ENCODE measurements around the gene RDH5. TPM values are rescaled to one million over a fixed set of nuclear protein-coding genes. Genes with fewer than 3 reads are reported as not detected.

RDH5 gene
- total and polyA plus RNA-seq, 2 of the 13 experiments (the other 11 are each of a cell fraction or from before 2014, with no cell fraction given), result 2.6 to 5.7 TPM

- FAIRE-seq (no peak), ATAC-seq (peak; percentile 64), DNase-seq (ENCODE audit: low spot score) (no peak)
- Histone ChIP-seq H3K4me3 (replicated peaks in 1 of 3; ENCODE audit: insufficient read depth in 1 of 3, low read depth in 2 of 3, low read length in 3 of 3) (peak overlapping the region in 1 of 3 experiments; percentile 17; a peak in 1 of 6 replicates), H3K4me2 (ENCODE audit: low read depth, low read length) (peak overlapping the region; percentile 48), H3K4me1 (ENCODE audit: insufficient read depth, low read length) (peaks cover 85% of the 10 kb centered on the region), H3K79me2 (ENCODE audit: insufficient read depth, low read length) (no peaks in the 10 kb centered on the region), H2AFZ (ENCODE audit: low read length) (no peak overlapping the region), H3K9me3 (ENCODE audit: low read length) (no peaks in the 10 kb centered on the region), H4K20me1 (ENCODE audit: insufficient read depth, low read length) (no peaks in the 10 kb centered on the region), H3K9ac (ENCODE audit: insufficient read depth, low read depth, low read length) (no peak overlapping the region), H3K27ac (ENCODE audit: extremely low read length, insufficient read depth, low read length) (no peak overlapping the region), H3K27me3 (ENCODE audit: control insufficient read depth in 1 of 2, insufficient read depth in 2 of 2, low read length in 2 of 2) (peaks cover 8 to 35% of the 10 kb centered on the region in 2 experiments; a peak in 4 of 5 replicates), H3K36me3 (replicated peaks in 1 of 2; ENCODE audit: control insufficient read depth in 1 of 2, insufficient read depth in 2 of 2, low read length in 2 of 2) (no peaks in the 10 kb centered on the region)
- BruUV-seq (replicated peaks), result no TSS peak
- ChIA-PET POLR2A (interaction anchor here (1.2 kb wide), 1 partner anchor 21 kb away, joined by 3 read pairs; a partner anchor contains a TSS), CTCF (ENCODE audit: low intra/inter-chr PET ratio, low total read pairs) (no interaction called here)
- WGBS (ENCODE audit: low lambda C conversion rate), result 3% methylated on average over 7 of the region's 8 CpGs
- in situ Hi-C loops (cut with HindIII; ENCODE audit: extremely low pct_ligation_motif_present, low pct_unique_long_range_greater_than_20kb), result no loop called here
- TF ChIP-seq ZNF687 (CRISPR knock-in tag; IDR thresholded peaks at IDR 0.05), result peak; percentile 35; the same call in 1 of the 2 replicates
- peak; percentile 81 for TF ChIP-seq RBAK (CRISPR knock-in tag; IDR thresholded peaks at IDR 0.05)
- no peak for TF ChIP-seq ZFP62 (CRISPR knock-in tag; IDR thresholded peaks at IDR 0.05)
- TF ChIP-seq XRCC5 (optimal IDR thresholded peaks at IDR 0.05; ENCODE audit: low read length), result peak; percentile 15
- TF ChIP-seq ZNF468 (CRISPR knock-in tag; IDR thresholded peaks at IDR 0.05), result no peak
- TF ChIP-seq TEF (CRISPR knock-in tag; IDR thresholded peaks at IDR 0.05), result no peak
- no peak for TF ChIP-seq ZNF850 (CRISPR knock-in tag; conservative IDR thresholded peaks at IDR 0.05)
- TF ChIP-seq ZFX (CRISPR knock-in tag; IDR thresholded peaks at IDR 0.05; ENCODE audit: low read depth), result 0 out of 2 replicates have a peak, but pooled peaks have one; percentile 26
- TF ChIP-seq ZNF263 (CRISPR knock-in tag; IDR thresholded peaks at IDR 0.05), result peak; percentile 81
- no peak for TF ChIP-seq NONO (IDR thresholded peaks at IDR 0.05)
- TF ChIP-seq NONO (CRISPR knock-in tag; conservative IDR thresholded peaks at IDR 0.05), result 0 out of 2 replicates have a peak, but pooled peaks have one; percentile 35
- no peak for TF ChIP-seq ZNF574 (CRISPR knock-in tag; IDR thresholded peaks at IDR 0.05)
- TF ChIP-seq UBTF (CRISPR knock-in tag; IDR thresholded peaks at IDR 0.05), result 0 out of 2 replicates have a peak, but pooled peaks have one; percentile 22
- TF ChIP-seq ZNF75D (CRISPR knock-in tag; IDR thresholded peaks at IDR 0.05; ENCODE audit: borderline replicate concordance), result no peak
- no peak for TF ChIP-seq ZNF431 (CRISPR knock-in tag; IDR thresholded peaks at IDR 0.05; ENCODE audit: borderline replicate concordance, low read depth)
- intact Hi-C loops (cut with micrococcal nuclease; ENCODE audit: unreplicated experiment), result no loop called here
Measured at GRCh38 chr12:55702861-55703260, 17.3 kb upstream of the RDH5 start.
